ENCODE data around the gene HARBI1.
A peak's percentile ranks its signal among the peaks of the same experiment; 100 is the strongest.

- TF ChIP-seq, protein P1, sequence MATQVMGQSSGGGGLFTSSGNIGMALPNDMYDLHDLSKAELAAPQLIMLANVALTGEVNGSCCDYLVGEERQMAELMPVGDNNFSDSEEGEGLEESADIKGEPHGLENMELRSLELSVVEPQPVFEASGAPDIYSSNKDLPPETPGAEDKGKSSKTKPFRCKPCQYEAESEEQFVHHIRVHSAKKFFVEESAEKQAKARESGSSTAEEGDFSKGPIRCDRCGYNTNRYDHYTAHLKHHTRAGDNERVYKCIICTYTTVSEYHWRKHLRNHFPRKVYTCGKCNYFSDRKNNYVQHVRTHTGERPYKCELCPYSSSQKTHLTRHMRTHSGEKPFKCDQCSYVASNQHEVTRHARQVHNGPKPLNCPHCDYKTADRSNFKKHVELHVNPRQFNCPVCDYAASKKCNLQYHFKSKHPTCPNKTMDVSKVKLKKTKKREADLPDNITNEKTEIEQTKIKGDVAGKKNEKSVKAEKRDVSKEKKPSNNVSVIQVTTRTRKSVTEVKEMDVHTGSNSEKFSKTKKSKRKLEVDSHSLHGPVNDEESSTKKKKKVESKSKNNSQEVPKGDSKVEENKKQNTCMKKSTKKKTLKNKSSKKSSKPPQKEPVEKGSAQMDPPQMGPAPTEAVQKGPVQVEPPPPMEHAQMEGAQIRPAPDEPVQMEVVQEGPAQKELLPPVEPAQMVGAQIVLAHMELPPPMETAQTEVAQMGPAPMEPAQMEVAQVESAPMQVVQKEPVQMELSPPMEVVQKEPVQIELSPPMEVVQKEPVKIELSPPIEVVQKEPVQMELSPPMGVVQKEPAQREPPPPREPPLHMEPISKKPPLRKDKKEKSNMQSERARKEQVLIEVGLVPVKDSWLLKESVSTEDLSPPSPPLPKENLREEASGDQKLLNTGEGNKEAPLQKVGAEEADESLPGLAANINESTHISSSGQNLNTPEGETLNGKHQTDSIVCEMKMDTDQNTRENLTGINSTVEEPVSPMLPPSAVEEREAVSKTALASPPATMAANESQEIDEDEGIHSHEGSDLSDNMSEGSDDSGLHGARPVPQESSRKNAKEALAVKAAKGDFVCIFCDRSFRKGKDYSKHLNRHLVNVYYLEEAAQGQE (IDR thresholded peaks at IDR 0.05; ENCODE audit: low read depth, low read length) = no peak
- TF ChIP-seq NRF1 (conservative IDR thresholded peaks at IDR 0.05; ENCODE audit: low read depth, low read length) (no peak), CEBPB (IDR thresholded peaks at IDR 0.05; ENCODE audit: borderline replicate concordance in 1 of 2, low read depth in 2 of 2, low read length in 2 of 2) (no peak), MAX (IDR thresholded peaks at IDR 0.05; ENCODE audit: low read depth, low read length) (no peak), POLR2AphosphoS5 (IDR thresholded peaks at IDR 0.05; ENCODE audit: low read length) (0 out of 2 replicates have a peak, but pooled peaks have one; percentile 75), POLR2A (IDR thresholded peaks at IDR 0.05; ENCODE audit: low read depth, low read length) (no peak), SIN3A (IDR thresholded peaks at IDR 0.05; ENCODE audit: low read depth, low read length) (no peak), EP300 (IDR thresholded peaks at IDR 0.05; ENCODE audit: borderline replicate concordance in 1 of 2, control insufficient read depth in 1 of 2, low read depth in 2 of 2, low read length in 2 of 2) (no peak), JUND (IDR thresholded peaks at IDR 0.05; ENCODE audit: low read depth, low read length) (no peak)
- TF ChIP-seq, protein P2, sequence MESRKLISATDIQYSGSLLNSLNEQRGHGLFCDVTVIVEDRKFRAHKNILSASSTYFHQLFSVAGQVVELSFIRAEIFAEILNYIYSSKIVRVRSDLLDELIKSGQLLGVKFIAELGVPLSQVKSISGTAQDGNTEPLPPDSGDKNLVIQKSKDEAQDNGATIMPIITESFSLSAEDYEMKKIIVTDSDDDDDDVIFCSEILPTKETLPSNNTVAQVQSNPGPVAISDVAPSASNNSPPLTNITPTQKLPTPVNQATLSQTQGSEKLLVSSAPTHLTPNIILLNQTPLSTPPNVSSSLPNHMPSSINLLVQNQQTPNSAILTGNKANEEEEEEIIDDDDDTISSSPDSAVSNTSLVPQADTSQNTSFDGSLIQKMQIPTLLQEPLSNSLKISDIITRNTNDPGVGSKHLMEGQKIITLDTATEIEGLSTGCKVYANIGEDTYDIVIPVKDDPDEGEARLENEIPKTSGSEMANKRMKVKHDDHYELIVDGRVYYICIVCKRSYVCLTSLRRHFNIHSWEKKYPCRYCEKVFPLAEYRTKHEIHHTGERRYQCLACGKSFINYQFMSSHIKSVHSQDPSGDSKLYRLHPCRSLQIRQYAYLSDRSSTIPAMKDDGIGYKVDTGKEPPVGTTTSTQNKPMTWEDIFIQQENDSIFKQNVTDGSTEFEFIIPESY (IDR thresholded peaks at IDR 0.05) = no peak
- TF ChIP-seq, protein P3, sequence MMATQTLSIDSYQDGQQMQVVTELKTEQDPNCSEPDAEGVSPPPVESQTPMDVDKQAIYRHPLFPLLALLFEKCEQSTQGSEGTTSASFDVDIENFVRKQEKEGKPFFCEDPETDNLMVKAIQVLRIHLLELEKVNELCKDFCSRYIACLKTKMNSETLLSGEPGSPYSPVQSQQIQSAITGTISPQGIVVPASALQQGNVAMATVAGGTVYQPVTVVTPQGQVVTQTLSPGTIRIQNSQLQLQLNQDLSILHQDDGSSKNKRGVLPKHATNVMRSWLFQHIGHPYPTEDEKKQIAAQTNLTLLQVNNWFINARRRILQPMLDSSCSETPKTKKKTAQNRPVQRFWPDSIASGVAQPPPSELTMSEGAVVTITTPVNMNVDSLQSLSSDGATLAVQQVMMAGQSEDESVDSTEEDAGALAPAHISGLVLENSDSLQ (IDR thresholded peaks at IDR 0.05) = 0 out of 2 replicates have a peak, but pooled peaks have one; percentile 9
- TF ChIP-seq, protein P4, sequence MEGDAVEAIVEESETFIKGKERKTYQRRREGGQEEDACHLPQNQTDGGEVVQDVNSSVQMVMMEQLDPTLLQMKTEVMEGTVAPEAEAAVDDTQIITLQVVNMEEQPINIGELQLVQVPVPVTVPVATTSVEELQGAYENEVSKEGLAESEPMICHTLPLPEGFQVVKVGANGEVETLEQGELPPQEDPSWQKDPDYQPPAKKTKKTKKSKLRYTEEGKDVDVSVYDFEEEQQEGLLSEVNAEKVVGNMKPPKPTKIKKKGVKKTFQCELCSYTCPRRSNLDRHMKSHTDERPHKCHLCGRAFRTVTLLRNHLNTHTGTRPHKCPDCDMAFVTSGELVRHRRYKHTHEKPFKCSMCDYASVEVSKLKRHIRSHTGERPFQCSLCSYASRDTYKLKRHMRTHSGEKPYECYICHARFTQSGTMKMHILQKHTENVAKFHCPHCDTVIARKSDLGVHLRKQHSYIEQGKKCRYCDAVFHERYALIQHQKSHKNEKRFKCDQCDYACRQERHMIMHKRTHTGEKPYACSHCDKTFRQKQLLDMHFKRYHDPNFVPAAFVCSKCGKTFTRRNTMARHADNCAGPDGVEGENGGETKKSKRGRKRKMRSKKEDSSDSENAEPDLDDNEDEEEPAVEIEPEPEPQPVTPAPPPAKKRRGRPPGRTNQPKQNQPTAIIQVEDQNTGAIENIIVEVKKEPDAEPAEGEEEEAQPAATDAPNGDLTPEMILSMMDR (IDR thresholded peaks at IDR 0.05 in 2 of 3, conservative IDR thresholded peaks at IDR 0.05 in 1 of 3; ENCODE audit: control insufficient read depth in 2 of 3, extremely low read depth in 1 of 3, insufficient read depth in 1 of 3, low read depth in 3 of 3, low read length in 3 of 3) = no peak
These were observed 385 bp downstream of the HARBI1 start for GRCh38 chr11:46616551-46617133.
